ENCODE data around the gene STXBP6. TPM values are rescaled to one million over a fixed set of nuclear protein-coding genes. Genes with fewer than 3 reads are reported as not detected.

STXBP6 gene
- total and polyA plus RNA-seq, 2 of the 13 experiments (the other 11 are each of a cell fraction or from before 2014, with no cell fraction given): 35.3 to 42.8 TPM

DNA sequence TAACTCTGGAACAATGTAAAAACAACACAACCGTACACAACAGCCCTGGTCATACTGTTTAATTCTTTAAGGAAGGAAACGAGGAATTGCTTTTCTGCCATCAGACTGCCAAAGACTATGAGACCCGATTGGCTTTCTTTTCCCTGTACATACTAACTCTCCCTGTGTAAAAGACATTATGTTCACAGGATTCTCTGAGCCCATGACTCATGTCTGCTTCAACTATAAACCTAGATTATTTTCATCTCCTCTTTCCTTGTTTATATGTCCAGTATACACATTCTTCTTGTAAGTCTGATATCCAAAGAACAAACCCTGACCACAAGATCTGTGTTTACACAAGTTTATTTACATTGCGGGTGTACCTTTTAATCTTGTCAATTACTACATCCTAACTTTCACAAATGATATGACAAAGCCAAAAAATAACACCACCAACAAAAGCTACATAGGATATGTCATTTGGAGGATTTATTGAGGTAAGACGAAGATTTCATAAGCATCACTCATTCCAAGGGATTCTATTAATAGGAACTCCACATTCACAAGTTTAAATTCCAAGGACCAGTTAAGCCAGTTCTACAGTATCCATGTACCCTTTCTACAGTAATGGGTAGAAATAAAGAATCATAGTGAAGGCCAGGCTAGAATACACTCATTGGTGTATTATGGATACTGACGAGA is 67.3 kb downstream of the STXBP6 start (continued):
- TF ChIP-seq ZNF709 (CRISPR knock-in tag; IDR thresholded peaks at IDR 0.05) (no peak), ZC3H4 (CRISPR knock-in tag; IDR thresholded peaks at IDR 0.05; ENCODE audit: borderline replicate concordance) (no peak), CC2D1A (CRISPR knock-in tag; IDR thresholded peaks at IDR 0.05) (no peak), CBX5 (CRISPR knock-in tag; IDR thresholded peaks at IDR 0.05; ENCODE audit: borderline replicate concordance) (no peak), DPF2 (CRISPR knock-in tag; IDR thresholded peaks at IDR 0.05; ENCODE audit: borderline replicate concordance, low read depth) (no peak), ZNF577 (CRISPR knock-in tag; IDR thresholded peaks at IDR 0.05; ENCODE audit: borderline replicate concordance, low read depth) (no peak), SUZ12 (IDR thresholded peaks at IDR 0.05; ENCODE audit: low read depth, low read length) (no peak), FOSL1 (CRISPR knock-in tag; IDR thresholded peaks at IDR 0.05; ENCODE audit: borderline replicate concordance) (peak; percentile 63; the same call in 1 of the 2 replicates), MAF1 (CRISPR knock-in tag; IDR thresholded peaks at IDR 0.05; ENCODE audit: borderline replicate concordance) (no peak), MAFK (conservative IDR thresholded peaks at IDR 0.05 in 1 of 2, IDR thresholded peaks at IDR 0.05 in 1 of 2; ENCODE audit: low read length in 2 of 2) (no peak), SMAD9 (CRISPR knock-in tag; IDR thresholded peaks at IDR 0.05) (no peak), HMGA1 (CRISPR knock-in tag; conservative IDR thresholded peaks at IDR 0.05) (no peak), TBX3 (IDR thresholded peaks at IDR 0.05; ENCODE audit: borderline replicate concordance) (no peak), ELF1 (CRISPR knock-in tag; IDR thresholded peaks at IDR 0.05) (no peak), MAZ (IDR thresholded peaks at IDR 0.05; ENCODE audit: borderline replicate concordance, low read depth, low read length) (no peak), MAZ (CRISPR knock-in tag; IDR thresholded peaks at IDR 0.05; ENCODE audit: low read depth) (no peak), HNRNPH1 (optimal IDR thresholded peaks at IDR 0.05; ENCODE audit: low read depth, low read length) (no peak)
- TF ChIP-seq, protein P1, sequence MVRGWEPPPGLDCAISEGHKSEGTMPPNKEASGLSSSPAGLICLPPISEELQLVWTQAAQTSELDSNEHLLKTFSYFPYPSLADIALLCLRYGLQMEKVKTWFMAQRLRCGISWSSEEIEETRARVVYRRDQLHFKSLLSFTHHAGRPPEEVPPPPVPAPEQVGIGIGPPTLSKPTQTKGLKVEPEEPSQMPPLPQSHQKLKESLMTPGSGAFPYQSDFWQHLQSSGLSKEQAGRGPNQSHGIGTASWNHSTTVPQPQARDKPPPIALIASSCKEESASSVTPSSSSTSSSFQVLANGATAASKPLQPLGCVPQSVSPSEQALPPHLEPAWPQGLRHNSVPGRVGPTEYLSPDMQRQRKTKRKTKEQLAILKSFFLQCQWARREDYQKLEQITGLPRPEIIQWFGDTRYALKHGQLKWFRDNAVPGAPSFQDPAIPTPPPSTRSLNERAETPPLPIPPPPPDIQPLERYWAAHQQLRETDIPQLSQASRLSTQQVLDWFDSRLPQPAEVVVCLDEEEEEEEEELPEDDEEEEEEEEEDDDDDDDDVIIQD (CRISPR knock-in tag; IDR thresholded peaks at IDR 0.05; ENCODE audit: low read depth): peak; percentile 67
- TF ChIP-seq, protein P2, sequence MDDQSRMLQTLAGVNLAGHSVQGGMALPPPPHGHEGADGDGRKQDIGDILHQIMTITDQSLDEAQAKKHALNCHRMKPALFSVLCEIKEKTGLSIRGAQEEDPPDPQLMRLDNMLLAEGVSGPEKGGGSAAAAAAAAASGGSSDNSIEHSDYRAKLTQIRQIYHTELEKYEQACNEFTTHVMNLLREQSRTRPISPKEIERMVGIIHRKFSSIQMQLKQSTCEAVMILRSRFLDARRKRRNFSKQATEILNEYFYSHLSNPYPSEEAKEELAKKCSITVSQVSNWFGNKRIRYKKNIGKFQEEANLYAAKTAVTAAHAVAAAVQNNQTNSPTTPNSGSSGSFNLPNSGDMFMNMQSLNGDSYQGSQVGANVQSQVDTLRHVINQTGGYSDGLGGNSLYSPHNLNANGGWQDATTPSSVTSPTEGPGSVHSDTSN (CRISPR knock-in tag; IDR thresholded peaks at IDR 0.05; ENCODE audit: borderline replicate concordance): no peak
- TF ChIP-seq, protein P3, sequence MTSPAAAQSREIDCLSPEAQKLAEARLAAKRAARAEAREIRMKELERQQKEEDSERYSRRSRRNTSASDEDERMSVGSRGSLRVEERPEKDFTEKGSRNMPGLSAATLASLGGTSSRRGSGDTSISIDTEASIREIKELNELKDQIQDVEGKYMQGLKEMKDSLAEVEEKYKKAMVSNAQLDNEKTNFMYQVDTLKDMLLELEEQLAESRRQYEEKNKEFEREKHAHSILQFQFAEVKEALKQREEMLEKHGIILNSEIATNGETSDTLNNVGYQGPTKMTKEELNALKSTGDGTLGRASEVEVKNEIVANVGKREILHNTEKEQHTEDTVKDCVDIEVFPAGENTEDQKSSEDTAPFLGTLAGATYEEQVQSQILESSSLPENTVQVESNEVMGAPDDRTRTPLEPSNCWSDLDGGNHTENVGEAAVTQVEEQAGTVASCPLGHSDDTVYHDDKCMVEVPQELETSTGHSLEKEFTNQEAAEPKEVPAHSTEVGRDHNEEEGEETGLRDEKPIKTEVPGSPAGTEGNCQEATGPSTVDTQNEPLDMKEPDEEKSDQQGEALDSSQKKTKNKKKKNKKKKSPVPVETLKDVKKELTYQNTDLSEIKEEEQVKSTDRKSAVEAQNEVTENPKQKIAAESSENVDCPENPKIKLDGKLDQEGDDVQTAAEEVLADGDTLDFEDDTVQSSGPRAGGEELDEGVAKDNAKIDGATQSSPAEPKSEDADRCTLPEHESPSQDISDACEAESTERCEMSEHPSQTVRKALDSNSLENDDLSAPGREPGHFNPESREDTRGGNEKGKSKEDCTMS (CRISPR knock-in tag; conservative IDR thresholded peaks at IDR 0.05): no peak
- TF ChIP-seq, protein P4, sequence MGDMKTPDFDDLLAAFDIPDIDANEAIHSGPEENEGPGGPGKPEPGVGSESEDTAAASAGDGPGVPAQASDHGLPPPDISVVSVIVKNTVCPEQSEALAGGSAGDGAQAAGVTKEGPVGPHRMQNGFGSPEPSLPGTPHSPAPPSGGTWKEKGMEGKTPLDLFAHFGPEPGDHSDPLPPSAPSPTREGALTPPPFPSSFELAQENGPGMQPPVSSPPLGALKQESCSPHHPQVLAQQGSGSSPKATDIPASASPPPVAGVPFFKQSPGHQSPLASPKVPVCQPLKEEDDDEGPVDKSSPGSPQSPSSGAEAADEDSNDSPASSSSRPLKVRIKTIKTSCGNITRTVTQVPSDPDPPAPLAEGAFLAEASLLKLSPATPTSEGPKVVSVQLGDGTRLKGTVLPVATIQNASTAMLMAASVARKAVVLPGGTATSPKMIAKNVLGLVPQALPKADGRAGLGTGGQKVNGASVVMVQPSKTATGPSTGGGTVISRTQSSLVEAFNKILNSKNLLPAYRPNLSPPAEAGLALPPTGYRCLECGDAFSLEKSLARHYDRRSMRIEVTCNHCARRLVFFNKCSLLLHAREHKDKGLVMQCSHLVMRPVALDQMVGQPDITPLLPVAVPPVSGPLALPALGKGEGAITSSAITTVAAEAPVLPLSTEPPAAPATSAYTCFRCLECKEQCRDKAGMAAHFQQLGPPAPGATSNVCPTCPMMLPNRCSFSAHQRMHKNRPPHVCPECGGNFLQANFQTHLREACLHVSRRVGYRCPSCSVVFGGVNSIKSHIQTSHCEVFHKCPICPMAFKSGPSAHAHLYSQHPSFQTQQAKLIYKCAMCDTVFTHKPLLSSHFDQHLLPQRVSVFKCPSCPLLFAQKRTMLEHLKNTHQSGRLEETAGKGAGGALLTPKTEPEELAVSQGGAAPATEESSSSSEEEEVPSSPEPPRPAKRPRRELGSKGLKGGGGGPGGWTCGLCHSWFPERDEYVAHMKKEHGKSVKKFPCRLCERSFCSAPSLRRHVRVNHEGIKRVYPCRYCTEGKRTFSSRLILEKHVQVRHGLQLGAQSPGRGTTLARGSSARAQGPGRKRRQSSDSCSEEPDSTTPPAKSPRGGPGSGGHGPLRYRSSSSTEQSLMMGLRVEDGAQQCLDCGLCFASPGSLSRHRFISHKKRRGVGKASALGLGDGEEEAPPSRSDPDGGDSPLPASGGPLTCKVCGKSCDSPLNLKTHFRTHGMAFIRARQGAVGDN (CRISPR knock-in tag; IDR thresholded peaks at IDR 0.05): no peak

Measured in HepG2 (cell line).